22Rv1 (cell line): ENCODE results near the gene RASGRF1.

ENCODE experiments used
- CTCF ChIP-seq: fragments of 450-650 bp; IDR thresholded peaks from 2 replicates; pipeline ENCODE4 v1.5.1; 2017; ENCODE audit warnings: mild to moderate bottlenecking
- ZFX ChIP-seq: fragments of 450-650 bp; IDR thresholded peaks from 2 replicates; pipeline ENCODE4 v1.6.1; 2017; ENCODE audit warnings: antibody characterized with exemption, borderline replicate concordance

DNA sequence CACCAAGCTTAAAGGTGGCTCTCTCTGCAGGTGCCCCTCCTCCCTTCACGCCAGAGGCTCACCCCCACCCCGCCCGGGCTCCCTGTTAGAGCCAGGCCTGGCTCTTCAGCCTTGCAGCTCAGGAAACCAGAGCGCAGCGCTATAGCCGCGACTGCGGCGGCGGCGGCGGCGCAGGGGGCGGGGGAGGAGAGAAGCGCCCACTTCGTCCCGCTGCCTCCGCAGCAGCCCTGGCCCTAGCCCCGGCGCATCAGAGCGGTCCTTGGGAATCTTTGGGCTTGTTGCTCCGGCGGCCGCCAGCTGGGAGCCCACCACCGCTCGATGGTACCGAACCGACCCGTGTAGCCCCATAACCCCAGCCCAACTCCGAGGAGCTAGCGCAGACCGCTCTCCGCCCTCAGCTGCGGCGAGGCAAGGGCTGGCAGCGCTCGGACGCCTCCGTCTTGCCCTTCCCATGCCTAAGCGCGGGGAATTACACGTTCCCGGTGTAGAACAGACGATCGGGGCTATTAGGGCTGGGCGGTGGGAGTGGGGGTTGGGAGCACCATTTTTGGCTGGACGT lies 1.2 kb downstream of the RASGRF1 start:
- no peak for TF ChIP-seq CTCF
- no peak for TF ChIP-seq ZFX
